H1 (cell line): ENCODE results near the gene RBP3. TPM values are rescaled to one million over a fixed set of nuclear protein-coding genes. Genes with fewer than 3 reads are reported as not detected.

ENCODE experiments used
- CTBP2 ChIP-seq: IDR thresholded peaks from 2 replicates; pipeline ENCODE4 v1.7.0; 2011; ENCODE audit warnings: borderline replicate concordance, mild to moderate bottlenecking, moderate library complexity, mixed read lengths, low read length; ENCODE audit not compliant: insufficient read depth, insufficient read length
- KDM5A ChIP-seq: fragments of 200-600 bp; IDR thresholded peaks from 2 replicates; pipeline ENCODE4 v1.7.1; 2012; ENCODE audit warnings: mild to moderate bottlenecking, low read length, inconsistent platforms, mixed read lengths
- ZNF274 ChIP-seq: IDR thresholded peaks from 2 replicates; pipeline ENCODE4 v1.7.0; 2012; ENCODE audit warnings: low read length, borderline replicate concordance; ENCODE audit errors: extremely low read depth
- polyA plus RNA-seq, 7 experiments: library from polyadenylated mRNA; depleted of rRNA in 3 of 7; stranded (reverse) in 5 of 7; unstranded in 2 of 7; fragments of >200 nt in 5 of 7; fragments of 200-250 nt in 2 of 7; gene quantifications; 1 replicate in 5 of 7; 2 replicates in 1 of 7; 4 replicates in 1 of 7; pipeline versions ENCODE4 v1.2.1 to v1.2.3, GENCODE V29; 2011 to 2013; ENCODE audit warnings: missing spikeins in 2 of 7, mixed read lengths in 2 of 7
- total RNA-seq: library from RNA; stranded (reverse); fragmentation: NEBNext Ultra II Directional; extraction: Animal tissue kit (Norgen Biotek cat#: 25700); gene quantifications from 2 replicates; pipeline ENCODE4 v1.2.1, GENCODE V29; 2021
- TF ChIP-seq, protein P1 (sequence below): fragments of 300-600 bp; sonication (generic); IDR thresholded peaks from 2 replicates; pipeline ENCODE4 v1.7.1; 2012; ENCODE audit warnings: low read length, moderate library complexity, mild to moderate bottlenecking, inconsistent platforms; ENCODE audit not compliant: insufficient replicate concordance

Gene RBP3
- total and polyA plus RNA-seq, 2 of the 8 experiments (the other 6 are each of a cell fraction or from before 2014, with no cell fraction given), result not detected

DNA sequence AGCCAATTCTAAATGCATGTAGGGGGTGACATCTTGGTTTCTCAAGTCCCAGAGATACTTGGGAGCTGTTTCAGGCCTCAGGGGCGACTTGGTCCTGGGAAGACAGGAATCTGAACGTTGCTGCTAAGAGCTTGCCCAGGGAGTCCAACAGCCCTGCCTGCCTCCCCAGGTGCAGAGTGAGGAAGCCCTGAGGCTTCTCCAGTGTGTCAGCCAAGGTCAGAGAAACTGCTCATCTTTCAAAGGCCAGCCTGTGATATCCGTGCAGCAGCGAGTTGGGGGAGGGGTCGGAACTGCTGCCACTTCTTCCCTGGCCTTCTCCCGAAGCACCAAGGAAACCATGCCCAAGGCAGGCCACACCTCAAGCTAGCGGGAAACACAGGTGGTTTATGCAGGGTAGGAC is 16.2 kb upstream of the RBP3 start (continued):
- TF ChIP-seq, protein P1, sequence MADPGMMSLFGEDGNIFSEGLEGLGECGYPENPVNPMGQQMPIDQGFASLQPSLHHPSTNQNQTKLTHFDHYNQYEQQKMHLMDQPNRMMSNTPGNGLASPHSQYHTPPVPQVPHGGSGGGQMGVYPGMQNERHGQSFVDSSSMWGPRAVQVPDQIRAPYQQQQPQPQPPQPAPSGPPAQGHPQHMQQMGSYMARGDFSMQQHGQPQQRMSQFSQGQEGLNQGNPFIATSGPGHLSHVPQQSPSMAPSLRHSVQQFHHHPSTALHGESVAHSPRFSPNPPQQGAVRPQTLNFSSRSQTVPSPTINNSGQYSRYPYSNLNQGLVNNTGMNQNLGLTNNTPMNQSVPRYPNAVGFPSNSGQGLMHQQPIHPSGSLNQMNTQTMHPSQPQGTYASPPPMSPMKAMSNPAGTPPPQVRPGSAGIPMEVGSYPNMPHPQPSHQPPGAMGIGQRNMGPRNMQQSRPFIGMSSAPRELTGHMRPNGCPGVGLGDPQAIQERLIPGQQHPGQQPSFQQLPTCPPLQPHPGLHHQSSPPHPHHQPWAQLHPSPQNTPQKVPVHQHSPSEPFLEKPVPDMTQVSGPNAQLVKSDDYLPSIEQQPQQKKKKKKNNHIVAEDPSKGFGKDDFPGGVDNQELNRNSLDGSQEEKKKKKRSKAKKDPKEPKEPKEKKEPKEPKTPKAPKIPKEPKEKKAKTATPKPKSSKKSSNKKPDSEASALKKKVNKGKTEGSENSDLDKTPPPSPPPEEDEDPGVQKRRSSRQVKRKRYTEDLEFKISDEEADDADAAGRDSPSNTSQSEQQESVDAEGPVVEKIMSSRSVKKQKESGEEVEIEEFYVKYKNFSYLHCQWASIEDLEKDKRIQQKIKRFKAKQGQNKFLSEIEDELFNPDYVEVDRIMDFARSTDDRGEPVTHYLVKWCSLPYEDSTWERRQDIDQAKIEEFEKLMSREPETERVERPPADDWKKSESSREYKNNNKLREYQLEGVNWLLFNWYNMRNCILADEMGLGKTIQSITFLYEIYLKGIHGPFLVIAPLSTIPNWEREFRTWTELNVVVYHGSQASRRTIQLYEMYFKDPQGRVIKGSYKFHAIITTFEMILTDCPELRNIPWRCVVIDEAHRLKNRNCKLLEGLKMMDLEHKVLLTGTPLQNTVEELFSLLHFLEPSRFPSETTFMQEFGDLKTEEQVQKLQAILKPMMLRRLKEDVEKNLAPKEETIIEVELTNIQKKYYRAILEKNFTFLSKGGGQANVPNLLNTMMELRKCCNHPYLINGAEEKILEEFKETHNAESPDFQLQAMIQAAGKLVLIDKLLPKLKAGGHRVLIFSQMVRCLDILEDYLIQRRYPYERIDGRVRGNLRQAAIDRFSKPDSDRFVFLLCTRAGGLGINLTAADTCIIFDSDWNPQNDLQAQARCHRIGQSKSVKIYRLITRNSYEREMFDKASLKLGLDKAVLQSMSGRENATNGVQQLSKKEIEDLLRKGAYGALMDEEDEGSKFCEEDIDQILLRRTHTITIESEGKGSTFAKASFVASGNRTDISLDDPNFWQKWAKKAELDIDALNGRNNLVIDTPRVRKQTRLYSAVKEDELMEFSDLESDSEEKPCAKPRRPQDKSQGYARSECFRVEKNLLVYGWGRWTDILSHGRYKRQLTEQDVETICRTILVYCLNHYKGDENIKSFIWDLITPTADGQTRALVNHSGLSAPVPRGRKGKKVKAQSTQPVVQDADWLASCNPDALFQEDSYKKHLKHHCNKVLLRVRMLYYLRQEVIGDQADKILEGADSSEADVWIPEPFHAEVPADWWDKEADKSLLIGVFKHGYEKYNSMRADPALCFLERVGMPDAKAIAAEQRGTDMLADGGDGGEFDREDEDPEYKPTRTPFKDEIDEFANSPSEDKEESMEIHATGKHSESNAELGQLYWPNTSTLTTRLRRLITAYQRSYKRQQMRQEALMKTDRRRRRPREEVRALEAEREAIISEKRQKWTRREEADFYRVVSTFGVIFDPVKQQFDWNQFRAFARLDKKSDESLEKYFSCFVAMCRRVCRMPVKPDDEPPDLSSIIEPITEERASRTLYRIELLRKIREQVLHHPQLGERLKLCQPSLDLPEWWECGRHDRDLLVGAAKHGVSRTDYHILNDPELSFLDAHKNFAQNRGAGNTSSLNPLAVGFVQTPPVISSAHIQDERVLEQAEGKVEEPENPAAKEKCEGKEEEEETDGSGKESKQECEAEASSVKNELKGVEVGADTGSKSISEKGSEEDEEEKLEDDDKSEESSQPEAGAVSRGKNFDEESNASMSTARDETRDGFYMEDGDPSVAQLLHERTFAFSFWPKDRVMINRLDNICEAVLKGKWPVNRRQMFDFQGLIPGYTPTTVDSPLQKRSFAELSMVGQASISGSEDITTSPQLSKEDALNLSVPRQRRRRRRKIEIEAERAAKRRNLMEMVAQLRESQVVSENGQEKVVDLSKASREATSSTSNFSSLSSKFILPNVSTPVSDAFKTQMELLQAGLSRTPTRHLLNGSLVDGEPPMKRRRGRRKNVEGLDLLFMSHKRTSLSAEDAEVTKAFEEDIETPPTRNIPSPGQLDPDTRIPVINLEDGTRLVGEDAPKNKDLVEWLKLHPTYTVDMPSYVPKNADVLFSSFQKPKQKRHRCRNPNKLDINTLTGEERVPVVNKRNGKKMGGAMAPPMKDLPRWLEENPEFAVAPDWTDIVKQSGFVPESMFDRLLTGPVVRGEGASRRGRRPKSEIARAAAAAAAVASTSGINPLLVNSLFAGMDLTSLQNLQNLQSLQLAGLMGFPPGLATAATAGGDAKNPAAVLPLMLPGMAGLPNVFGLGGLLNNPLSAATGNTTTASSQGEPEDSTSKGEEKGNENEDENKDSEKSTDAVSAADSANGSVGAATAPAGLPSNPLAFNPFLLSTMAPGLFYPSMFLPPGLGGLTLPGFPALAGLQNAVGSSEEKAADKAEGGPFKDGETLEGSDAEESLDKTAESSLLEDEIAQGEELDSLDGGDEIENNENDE, result no peak
- no peak for TF ChIP-seq ZNF274
- TF ChIP-seq CTBP2, result no peak
- no peak for TF ChIP-seq KDM5A
